Right lobe of liver (tissue), 6 donors: ENCODE measurements around the gene SYCP2. TPM values are rescaled to one million over a fixed set of nuclear protein-coding genes. Genes with fewer than 3 reads are reported as not detected.
"Not testable (repeated sequence)": the region's sequence is repeated elsewhere in the genome, so short reads cannot be mapped to it uniquely, and the experiment has no call there.

ENCODE experiments used
- ATAC-seq, 4 donors: fragments of 200-7000 bp; cut with Tn5 transposase; one replicate each; pipeline ENCODE4 v1.9.1; 2020; ENCODE audit warnings: mild to moderate bottlenecking in 4 of 4, moderate library complexity in 4 of 4
- DNase-seq, 3 donors: peaks; one replicate each; pipeline ENCODE4 v3.0.0-alpha.2; 2020
- H3K27ac ChIP-seq, 3 donors: fragments of 200-600 bp; one replicate each; pipeline ENCODE4 v1.8.0; 2022
- H3K27me3 ChIP-seq, 2 donors: fragments of 200-600 bp; one replicate each; pipeline ENCODE4 v1.8.0; 2022
- H3K36me3 ChIP-seq, 4 donors: fragments of 200-600 bp; sonication (generic) in 1 of 4; one replicate each; pipeline versions ENCODE4 v1.5.1 to v1.8.0; 2017 to 2022; ENCODE audit warnings: control low read depth in 1 of 4
- H3K4me1 ChIP-seq, 4 donors: fragments of 200-600 bp; sonication (generic) in 1 of 4; one replicate each; pipeline versions ENCODE4 v1.5.1 to v1.8.0; 2017 to 2022; ENCODE audit warnings: control low read depth in 1 of 4
- H3K4me3 ChIP-seq, 3 donors: fragments of 200-600 bp; one replicate each; pipeline ENCODE4 v1.8.0; 2022
- H3K9me3 ChIP-seq, 4 donors: fragments of 200-600 bp; sonication (generic) in 1 of 4; one replicate each; pipeline versions ENCODE4 v1.5.1 to v1.8.0; 2017 to 2022; ENCODE audit warnings: control low read depth in 1 of 4
- POLR2A ChIP-seq: fragments of 450-650 bp; IDR thresholded peaks from one replicate; pipeline ENCODE4 v1.6.1; 2017; ENCODE audit warnings: antibody characterized with exemption, mild to moderate bottlenecking
- WGBS: methylation state at CpG from one replicate; pipeline ENCODE4 v1.1.6; 2018; ENCODE audit warnings: low coverage, low lambda C conversion rate; ENCODE audit not compliant: insufficient coverage; ENCODE audit errors: missing lambda C conversion rate; 5-methylcytosine and 5-hydroxymethylcytosine counted together
- intact Hi-C, 2 donors: fragments of 100-400 bp; cut with DNase I; formaldehyde crosslinking; loops; one replicate each; pipeline versions ENCODE4 v1.11.2 to v1.14.1; 2022
- total RNA-seq, 6 experiments: library from RNA; depleted of rRNA in 2 of 6; stranded (reverse); fragments of >200 nt in 2 of 6; fragmentation: NEBNext Ultra II Directional in 3 of 6; extraction: Animal tissue kit (Norgen Biotek cat#: 25700) in 3 of 6; gene quantifications; one replicate each; pipeline versions ENCODE4 v1.1.0 to v1.2.4, GENCODE V29; 2016 to 2023
- TF ChIP-seq, protein P1 (sequence below), 4 donors: fragments of 200-600 bp in 3 of 4; fragments of 450-650 bp in 1 of 4; IDR thresholded peaks; one replicate each; pipeline versions ENCODE4 v1.5.1 to v1.8.0; 2016 to 2022; ENCODE audit warnings: antibody characterized with exemption in 4 of 4, mild to moderate bottlenecking in 2 of 4
- donor health status: DM: no; HTN: yes; CAD: no.
- donor health status: DM: no; HTN: no; CAD: no.
- donor health status: DM: no; HTN: no; CAD: no.
- donor health status: DM: no; HTN: yes; CAD: no.
- donor health status: DM: no; HTN: yes; CAD: no.

SYCP2 gene
- total RNA-seq, 6 experiments from 2014 or later, result 0.18 to 0.95 (median 0.63) TPM

DNA sequence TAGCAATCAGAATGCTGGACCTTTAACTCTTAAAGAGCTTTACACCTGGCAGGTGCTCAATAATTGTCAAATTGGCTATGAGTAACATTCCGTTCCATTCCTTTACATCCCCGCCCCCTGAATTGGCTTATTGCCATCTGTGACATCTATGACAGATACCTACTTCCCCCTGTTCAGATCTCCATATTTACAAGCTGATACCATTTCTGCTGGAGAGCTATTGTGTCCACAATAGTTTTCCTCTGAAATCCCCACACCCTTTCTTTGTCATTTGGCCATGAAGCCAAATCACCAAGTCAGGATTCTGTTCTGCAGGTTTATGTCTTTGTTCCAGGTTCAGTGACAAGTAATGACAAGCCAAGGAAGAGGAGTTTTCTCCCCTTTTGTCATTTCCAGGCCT, 28.0 kb upstream of the SYCP2 start:
- no peak for ATAC-seq
- Histone ChIP-seq H3K9me3 (no peaks in the 10 kb centered on the region), H3K4me3 (no peak overlapping the region), H3K27ac (no peak overlapping the region), H3K4me1 (no peaks in the 10 kb centered on the region), H3K36me3 (no peaks in the 10 kb centered on the region), H3K27me3 (peaks cover 0 to 6% of the 10 kb centered on the region in 2 donors)
- WGBS, result 65% methylated on average over 2 of the region's 2 CpGs
- intact Hi-C loops, result no loop called here
- TF ChIP-seq POLR2A, result no peak
- TF ChIP-seq, protein P1, sequence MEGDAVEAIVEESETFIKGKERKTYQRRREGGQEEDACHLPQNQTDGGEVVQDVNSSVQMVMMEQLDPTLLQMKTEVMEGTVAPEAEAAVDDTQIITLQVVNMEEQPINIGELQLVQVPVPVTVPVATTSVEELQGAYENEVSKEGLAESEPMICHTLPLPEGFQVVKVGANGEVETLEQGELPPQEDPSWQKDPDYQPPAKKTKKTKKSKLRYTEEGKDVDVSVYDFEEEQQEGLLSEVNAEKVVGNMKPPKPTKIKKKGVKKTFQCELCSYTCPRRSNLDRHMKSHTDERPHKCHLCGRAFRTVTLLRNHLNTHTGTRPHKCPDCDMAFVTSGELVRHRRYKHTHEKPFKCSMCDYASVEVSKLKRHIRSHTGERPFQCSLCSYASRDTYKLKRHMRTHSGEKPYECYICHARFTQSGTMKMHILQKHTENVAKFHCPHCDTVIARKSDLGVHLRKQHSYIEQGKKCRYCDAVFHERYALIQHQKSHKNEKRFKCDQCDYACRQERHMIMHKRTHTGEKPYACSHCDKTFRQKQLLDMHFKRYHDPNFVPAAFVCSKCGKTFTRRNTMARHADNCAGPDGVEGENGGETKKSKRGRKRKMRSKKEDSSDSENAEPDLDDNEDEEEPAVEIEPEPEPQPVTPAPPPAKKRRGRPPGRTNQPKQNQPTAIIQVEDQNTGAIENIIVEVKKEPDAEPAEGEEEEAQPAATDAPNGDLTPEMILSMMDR (IDR thresholded peaks at IDR 0.05), result no peak
- DNase-seq, result no peak

DNA sequence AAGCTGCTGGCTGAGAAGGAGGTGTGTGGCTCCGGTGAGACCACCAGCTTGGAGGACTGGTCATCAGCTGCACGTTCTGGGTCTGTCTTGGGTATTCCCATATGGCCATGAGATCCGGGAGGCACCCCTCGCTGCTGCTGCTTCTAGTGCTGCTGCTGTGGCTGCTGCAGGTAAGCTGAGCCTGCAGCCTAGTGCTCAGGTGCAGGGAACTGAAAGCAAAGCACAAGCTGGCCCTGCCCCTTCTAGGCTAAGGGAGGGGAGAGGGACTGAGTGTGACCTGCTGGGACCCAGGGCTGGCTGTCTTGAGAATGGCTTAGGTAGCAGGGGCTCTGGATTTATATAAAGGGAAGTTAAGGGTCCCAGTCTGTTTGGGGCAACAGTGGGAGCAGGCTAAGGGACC, 25.2 kb upstream of the SYCP2 start:
- Histone ChIP-seq H3K27me3 (peaks cover 0 to 7% of the 10 kb centered on the region in 2 donors), H3K4me1 (no peaks in the 10 kb centered on the region), H3K27ac (no peak overlapping the region), H3K4me3 (no peak overlapping the region), H3K9me3 (no peaks in the 10 kb centered on the region), H3K36me3 (no peaks in the 10 kb centered on the region)
- TF ChIP-seq, protein P1 (IDR thresholded peaks at IDR 0.05), result no peak
- TF ChIP-seq POLR2A, result no peak
- DNase-seq (no peak), ATAC-seq (no peak)
- 80% methylated on average over 1 of the region's 4 CpGs for WGBS
- intact Hi-C loops, result no loop called here

DNA sequence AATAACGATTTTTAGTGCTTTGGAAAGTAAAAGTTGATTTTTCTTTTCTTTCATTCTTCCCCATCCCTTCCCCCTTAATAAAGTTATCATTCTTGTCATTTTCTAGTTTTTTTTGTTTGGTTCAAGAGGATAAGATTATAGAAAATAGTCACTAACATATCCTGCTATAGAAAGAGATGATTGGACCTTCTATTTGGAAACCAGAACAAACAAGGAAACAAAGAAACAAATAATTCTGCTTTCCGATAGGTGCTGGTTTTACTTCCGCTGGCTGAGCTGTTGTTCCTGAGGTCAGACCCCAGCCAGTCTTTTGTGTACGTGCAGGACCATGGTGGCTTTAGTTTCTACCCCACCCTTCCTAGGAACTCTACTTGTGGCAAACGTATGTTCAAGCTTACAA, 24.7 kb upstream of the SYCP2 start, which contains the start of gene CDH26:
Gene CDH26 (plus strand): TSS at position 301 of the 400 bp plus-strand sequence. CDS start 304 bp downstream, outside the sequence.
- 79% methylated on average over 5 of the region's 5 CpGs for WGBS
- Histone ChIP-seq H3K9me3 (no peaks in the 10 kb centered on the region), H3K27me3 (peaks cover 0 to 7% of the 10 kb centered on the region in 2 donors), H3K4me1 (no peaks in the 10 kb centered on the region), H3K36me3 (no peaks in the 10 kb centered on the region), H3K4me3 (no peak within 1 kb of the TSS), H3K27ac (no peak within 1 kb of the TSS)
- TF ChIP-seq POLR2A, result no peak
- TF ChIP-seq, protein P1 (IDR thresholded peaks at IDR 0.05), result no peak
- ATAC-seq (no peak), DNase-seq (no peak)
- intact Hi-C loops, result no loop called here

DNA sequence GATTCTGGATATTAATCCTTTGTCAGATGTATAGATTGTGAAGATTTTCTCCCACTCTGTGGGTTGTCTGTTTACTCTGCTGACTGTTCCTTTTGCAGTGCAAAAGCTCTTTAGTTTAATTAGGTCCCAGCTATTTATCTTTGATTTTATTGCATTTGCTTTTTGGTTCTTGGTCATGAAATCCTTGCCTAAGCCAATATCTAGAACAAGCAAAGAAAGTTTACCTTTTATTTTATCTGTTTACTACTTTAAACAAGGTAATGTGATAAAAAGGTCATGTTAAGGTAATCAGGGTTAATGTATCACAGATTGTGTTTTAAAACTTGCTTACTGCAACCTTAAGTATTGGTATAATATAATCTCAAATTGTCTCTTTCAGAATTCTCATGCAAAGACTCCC, 24.1 kb upstream of the SYCP2 start:
- H3K9me3 ChIP-seq, intact Hi-C loops, H3K36me3 ChIP-seq, H3K27ac ChIP-seq, H3K4me3 ChIP-seq, H3K27me3 ChIP-seq, DNase-seq, H3K4me1 ChIP-seq: not testable (repeated sequence)
- peak in 3 of 4 donors; percentile 22 to 73 (median 42) for ATAC-seq

DNA sequence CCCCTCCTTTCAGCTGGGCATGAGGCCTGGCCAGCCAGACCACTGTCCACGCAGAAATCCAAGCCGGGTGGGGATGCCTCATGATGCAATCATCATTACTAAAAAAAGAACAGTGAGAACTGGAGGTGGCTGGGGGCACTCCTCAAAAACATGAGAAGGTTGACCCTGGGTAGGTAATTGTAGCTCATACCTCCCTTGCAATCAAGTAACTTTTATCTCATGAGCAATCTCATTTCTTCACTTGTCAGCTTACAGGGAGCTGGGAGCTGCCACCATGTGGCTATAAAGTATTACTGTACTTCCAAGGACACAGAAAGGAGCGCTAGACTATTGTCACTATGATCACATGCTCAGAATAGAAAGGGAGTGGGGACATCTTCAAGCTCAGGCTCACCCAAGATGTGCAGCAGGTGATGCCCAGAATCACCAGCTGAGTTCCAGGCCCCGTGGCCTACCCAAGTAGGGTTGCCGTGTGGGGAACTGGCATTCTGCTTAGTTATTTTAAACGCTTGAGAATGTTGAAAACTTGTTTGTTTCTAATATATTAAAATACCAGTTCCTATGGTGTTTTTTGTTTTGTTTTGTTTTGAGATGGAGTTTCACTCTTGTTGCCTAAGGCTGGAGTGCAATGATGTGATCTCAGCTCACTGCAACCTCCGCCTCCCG, 21.8 kb upstream of the SYCP2 start:
- Histone ChIP-seq H3K4me3 (no peak overlapping the region), H3K4me1 (no peaks in the 10 kb centered on the region), H3K9me3 (no peaks in the 10 kb centered on the region), H3K27me3 (peaks cover 0 to 11% of the 10 kb centered on the region in 2 donors), H3K27ac (no peak overlapping the region), H3K36me3 (peaks cover 0 to 3% (median 0%) of the 10 kb centered on the region in 4 donors)
- ATAC-seq, result peak in 3 of 4 donors; percentile 36 to 52 (median 41)
- DNase-seq, result no peak
- WGBS, result 68% methylated on average over 5 of the region's 8 CpGs
- intact Hi-C loops, result no loop called here
- TF ChIP-seq, protein P1 (IDR thresholded peaks at IDR 0.05), result peak in 2 of 4 donors; percentile 19 to 24
- no peak for TF ChIP-seq POLR2A
